Stomach (tissue), 9 donors: ENCODE results near the gene IL21R. TPM values are rescaled to one million over a fixed set of nuclear protein-coding genes. Genes with fewer than 3 reads are reported as not detected.
A peak's percentile ranks its signal among the peaks of the same experiment; 100 is the strongest.

Experiments
- DNase-seq, 2 donors: peaks; one replicate each; pipeline versions ENCODE4 v3.0.0 to v3.0.0-alpha.2; 2013 to 2019
- H3K27ac ChIP-seq, 5 donors: fragments of 200-600 bp in 4 of 5; sonication (generic) in 4 of 5; one replicate each; pipeline ENCODE4 v1.5.1; 2013 to 2019; ENCODE audit warnings: mild to moderate bottlenecking in 1 of 5, moderate library complexity in 1 of 5
- H3K27me3 ChIP-seq, 3 donors: fragments of 200-600 bp; sonication (generic); one replicate each; pipeline ENCODE4 v1.5.1; 2017 to 2019; ENCODE audit warnings: mixed run types in 1 of 3
- H3K36me3 ChIP-seq, 4 donors: fragments of 200-600 bp; sonication (generic); 1 replicate in 3 of 4; 2 replicates in 1 of 4; pipeline ENCODE4 v1.5.1; 2016 to 2019
- H3K4me1 ChIP-seq, 4 donors: fragments of 200-600 bp; sonication (generic); one replicate each; pipeline ENCODE4 v1.5.1; 2016 to 2019
- H3K4me3 ChIP-seq, 4 donors: fragments of 200-600 bp; sonication (generic) in 3 of 4; one replicate each; pipeline ENCODE4 v1.5.1; 2016 to 2019; ENCODE audit warnings: mild to moderate bottlenecking in 1 of 4
- H3K9me3 ChIP-seq, 4 donors: fragments of 200-600 bp; sonication (generic); one replicate each; pipeline ENCODE4 v1.5.1; 2016 to 2019
- CTCF ChIP-seq, 7 experiments: fragments of 450-650 bp in 4 of 7; fragments of 200-600 bp in 3 of 7; sonication (generic) in 3 of 7; IDR thresholded peaks; one replicate each; pipeline ENCODE4 v1.5.1; 2016 to 2019; ENCODE audit warnings: antibody characterized with exemption in 7 of 7, control low read depth in 2 of 7, mild to moderate bottlenecking in 1 of 7
- EP300 ChIP-seq: sonication (generic); formaldehyde crosslinking; IDR thresholded peaks from one replicate; pipeline ENCODE4 v1.6.1; 2017; ENCODE audit warnings: antibody characterized with exemption
- POLR2A ChIP-seq, 4 donors: fragments of 450-650 bp; IDR thresholded peaks; one replicate each; pipeline ENCODE4 v1.6.1; 2016; ENCODE audit warnings: antibody characterized with exemption in 4 of 4, control low read depth in 2 of 4, mild to moderate bottlenecking in 1 of 4, moderate library complexity in 1 of 4
- POLR2AphosphoS5 ChIP-seq, 3 donors: sonication (generic); formaldehyde crosslinking; IDR thresholded peaks; one replicate each; pipeline ENCODE4 v1.6.1; 2016; ENCODE audit warnings: antibody characterized with exemption in 3 of 3
- WGBS, 5 donors: extraction: QIAGEN DNeasy Blood & Tissue Kit in 3 of 5; methylation state at CpG; one replicate each; pipeline versions ENCODE4 v1.1.5 to v1.1.7; 2013 to 2018; 5-methylcytosine and 5-hydroxymethylcytosine counted together
- intact Hi-C: fragments of 100-400 bp; cut with DNase I; formaldehyde crosslinking; loops from one replicate; pipeline ENCODE4 v1.15.1; 2023; ENCODE audit warnings: low total_unique reads
- polyA plus RNA-seq, 3 donors: library from polyadenylated mRNA; stranded (reverse); fragments of 200-250 nt; gene quantifications; one replicate each; pipeline ENCODE4 v1.2.3, GENCODE V29; 2013
- total RNA-seq, 5 donors: library from RNA; depleted of rRNA; stranded (reverse); fragments of >200 nt; gene quantifications; one replicate each; pipeline versions ENCODE4 v1.1.0 to v1.2.3, GENCODE V29; 2014 to 2016
- donor health status: healthy with polysubstance abuse.
- donor health status: Bipolar disorder and iron deficiency.
- donor health status: healthy.

The IL21R gene
- total and polyA plus RNA-seq, 8 donors: 0.14 to 0.73 (median 0.38) TPM; not detected in 4

- Histone ChIP-seq H3K27ac (peak overlapping the region in 2 of 5 donors; percentile 15 to 43), H3K9me3 (no peaks in the 10 kb centered on the region), H3K27me3 (no peaks in the 10 kb centered on the region), H3K36me3 (peaks cover 48 to 74% (median 70%) of the 10 kb centered on the region in 4 donors), H3K4me1 (peaks cover 0 to 30% (median 8%) of the 10 kb centered on the region in 4 donors), H3K4me3 (no peak overlapping the region)
- intact Hi-C loops: no loop called here
- WGBS, 5 donors: 76 to 87% (median 80%) methylated on average over 10 to 20 of the region's 20 CpGs
- TF ChIP-seq POLR2AphosphoS5 (IDR thresholded peaks at IDR 0.05) (no peak), POLR2A (IDR thresholded peaks at IDR 0.05) (no peak), EP300 (no peak), CTCF (IDR thresholded peaks at IDR 0.05) (no peak)
- no peak for DNase-seq
These were observed 58.9 kb downstream of the IL21R start for GRCh38 chr16:27460663-27461482.

- intact Hi-C loops: no loop called here
- peak overlapping the region in 1 of 5 donors; percentile 43 for H3K27ac ChIP-seq
- peaks cover 55 to 82% (median 77%) of the 10 kb centered on the region in 4 donors for H3K36me3 ChIP-seq
- no peak for DNase-seq
- WGBS, 5 donors: 56 to 77% (median 68%) methylated on average over 14 to 16 of the region's 16 CpGs
- H3K27me3 ChIP-seq: no peaks in the 10 kb centered on the region
- H3K9me3 ChIP-seq: no peaks in the 10 kb centered on the region
- H3K4me1 ChIP-seq: peaks cover 0 to 30% (median 8%) of the 10 kb centered on the region in 4 donors
- H3K4me3 ChIP-seq: no peak overlapping the region
- TF ChIP-seq CTCF (IDR thresholded peaks at IDR 0.05) (no peak), POLR2AphosphoS5 (IDR thresholded peaks at IDR 0.05) (no peak), POLR2A (IDR thresholded peaks at IDR 0.05) (no peak), EP300 (no peak)
These were observed 59.7 kb downstream of the IL21R start for GRCh38 chr16:27461483-27462171.

- Histone ChIP-seq H3K9me3 (no peaks in the 10 kb centered on the region), H3K4me1 (peaks cover 0 to 23% (median 8%) of the 10 kb centered on the region in 4 donors), H3K36me3 (peaks cover 60 to 89% (median 84%) of the 10 kb centered on the region in 4 donors), H3K4me3 (no peak overlapping the region), H3K27ac (peak overlapping the region in 1 of 5 donors; percentile 43), H3K27me3 (no peaks in the 10 kb centered on the region)
- DNase-seq: no peak
- no peak for TF ChIP-seq POLR2AphosphoS5 (IDR thresholded peaks at IDR 0.05)
- no peak for TF ChIP-seq EP300
- no peak for TF ChIP-seq CTCF (IDR thresholded peaks at IDR 0.05)
- TF ChIP-seq POLR2A (IDR thresholded peaks at IDR 0.05): no peak
- 86 to 92% (median 88%) methylated on average over 14 to 18 of the region's 18 CpGs for WGBS, 5 donors
- intact Hi-C loops: no loop called here
These were observed 60.3 kb downstream of the IL21R start for GRCh38 chr16:27462200-27462845.
